MM.1S (cell line): Measurements from ENCODE around the gene IMPA2.

Experiments used
- CTCF ChIP-seq: fragments of 300-600 bp; sonication (generic); IDR thresholded peaks from 2 replicates; pipeline ENCODE4 v1.5.1; 2016; ENCODE audit warnings: antibody characterized with exemption, low read length, mixed read lengths
- EZH2 ChIP-seq: fragments of 300-600 bp; sonication (generic); optimal IDR thresholded peaks from 2 replicates; pipeline ENCODE3; 2017; ENCODE audit warnings: low read depth, mild to moderate bottlenecking, antibody characterized with exemption, low read length, mixed read lengths
- EZH2phosphoT487 ChIP-seq: fragments of 300-600 bp; sonication (generic); IDR thresholded peaks from 2 replicates; pipeline ENCODE4 v1.6.1; 2018; ENCODE audit warnings: antibody characterized with exemption, low read length

GRCh38 chr18:11957636-11958035 lies 23.7 kb upstream of the IMPA2 start:
- TF ChIP-seq CTCF (no peak), EZH2 (no peak), EZH2phosphoT487 (no peak)
